ENCODE measurements around the gene CIDEB. TPM values are rescaled to one million over a fixed set of nuclear protein-coding genes. Genes with fewer than 3 reads are reported as not detected.

The CIDEB gene
- total RNA-seq, 1 donor from 2014 or later = 2.5 TPM

DNA sequence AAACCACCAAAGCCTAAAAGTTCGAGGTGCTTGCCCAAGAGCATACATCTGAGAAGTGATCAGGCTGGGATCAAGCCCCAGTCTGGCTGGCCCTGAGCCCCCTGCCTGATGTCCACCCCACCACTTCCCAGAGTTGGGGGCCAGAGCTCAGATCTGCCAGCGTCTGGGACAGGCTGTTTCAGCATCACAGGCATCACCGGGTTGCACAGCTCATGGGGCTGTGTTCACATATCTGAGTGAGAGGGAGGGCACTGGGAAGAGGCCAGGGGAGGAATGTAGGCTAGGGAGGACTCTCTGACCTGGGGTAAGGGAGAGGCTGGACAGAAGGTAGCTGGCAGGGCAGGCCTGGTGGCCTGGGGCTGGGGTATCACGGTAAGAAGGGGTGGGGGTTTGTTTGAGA is 50.8 kb downstream of the CIDEB start:
- no peak for DNase-seq (ENCODE audit: extremely low read depth, low read depth, low spot score)

DNA sequence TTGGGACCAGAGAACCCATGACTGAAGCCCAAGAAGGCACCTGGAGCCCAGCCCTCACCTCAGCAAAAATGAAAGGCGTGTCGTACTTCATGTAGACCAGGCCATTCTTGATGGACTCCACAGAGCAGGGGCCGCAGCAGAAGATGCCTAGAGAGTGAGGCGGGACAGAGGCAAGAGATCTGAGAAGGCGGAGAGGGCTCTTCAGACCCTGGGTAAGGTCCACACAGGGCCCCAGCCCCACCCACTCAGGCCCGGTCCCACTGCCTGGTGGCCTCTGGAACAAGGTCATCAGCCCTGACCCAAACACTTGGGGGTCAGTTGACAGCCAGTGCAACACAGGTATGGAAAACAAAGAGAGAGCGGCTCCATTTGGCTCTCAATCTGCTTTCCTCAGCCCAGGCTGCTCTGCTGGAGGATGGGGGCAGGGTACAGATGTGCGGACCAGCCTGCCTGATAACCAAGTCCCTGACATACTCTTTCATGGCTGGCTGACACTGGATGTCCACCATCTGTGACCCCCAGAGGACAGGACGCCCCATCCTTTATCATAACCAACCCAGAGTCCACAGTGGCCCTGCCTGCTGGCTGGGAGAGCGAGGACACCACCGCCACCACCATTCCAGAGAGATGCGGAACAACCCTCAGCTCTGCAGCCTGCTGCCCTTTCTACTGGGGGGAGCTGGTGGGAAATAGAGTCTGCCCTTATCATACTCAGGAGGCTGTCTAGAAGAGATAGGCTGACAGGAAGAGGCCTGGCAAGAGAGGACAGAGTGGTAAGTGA is 51.7 kb downstream of the CIDEB start:
- DNase-seq (ENCODE audit: extremely low read depth, low read depth, low spot score) = no peak

DNA sequence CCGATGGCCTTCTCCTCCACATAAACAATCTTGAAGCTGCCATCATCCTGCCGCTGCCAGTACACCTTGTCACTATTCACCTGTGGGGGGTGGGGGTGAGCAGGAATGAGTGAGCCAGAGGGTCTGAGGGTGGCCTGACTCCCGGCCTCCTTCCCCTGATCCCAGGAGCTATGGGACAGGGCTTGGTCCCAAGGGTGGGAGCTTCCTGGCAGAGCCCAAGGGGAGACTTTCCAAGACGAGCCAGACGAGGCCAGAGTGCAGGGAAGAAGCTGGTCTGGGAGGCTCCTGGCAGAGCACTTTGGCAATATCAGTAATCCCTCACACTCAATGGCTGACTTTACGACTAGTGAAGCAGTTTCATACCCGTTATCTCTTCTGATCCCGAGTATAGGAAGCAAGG is 52.3 kb downstream of the CIDEB start:
- DNase-seq (ENCODE audit: extremely low read depth, low read depth, low spot score) = no peak

Other genes with a start within 250 kb of the CIDEB start
- not detected in 2 replicates for gene CPNE6, start 236.4 kb downstream of the CIDEB start, total RNA-seq
- 6.4 and 11.4 TPM in 2 replicates for gene PCK2, start 213.7 kb downstream of the CIDEB start, total RNA-seq
- 36.4 and 57.0 TPM in 2 replicates for gene DCAF11, start 193.2 kb downstream of the CIDEB start, total RNA-seq
- gene NRL, start 193.0 kb downstream of the CIDEB start, total RNA-seq = 0.70 and 4.9 TPM in 2 replicates
- 0.29 TPM in 1 of 2 replicates, not detected in the other for gene FITM1, start 177.3 kb downstream of the CIDEB start, total RNA-seq
- 235 and 321 TPM in 2 replicates for gene PSME1, start 171.8 kb downstream of the CIDEB start, total RNA-seq
- 12.3 and 16.9 TPM in 2 replicates for gene EMC9, start 166.4 kb downstream of the CIDEB start, total RNA-seq
- gene PSME2, start 161.4 kb downstream of the CIDEB start, total RNA-seq = 101 and 165 TPM in 2 replicates
- gene RNF31, start 160.5 kb downstream of the CIDEB start, total RNA-seq = 42.1 and 77.5 TPM in 2 replicates
- gene IRF9, start 146.7 kb downstream of the CIDEB start, total RNA-seq = 45.4 and 73.1 TPM in 2 replicates
- gene REC8, start 135.9 kb downstream of the CIDEB start, total RNA-seq = 46.3 and 55.0 TPM in 2 replicates
- gene IPO4, start 119.2 kb downstream of the CIDEB start, total RNA-seq = 41.5 and 52.4 TPM in 2 replicates
- 77.2 and 94.9 TPM in 2 replicates for gene TM9SF1, start 112.5 kb downstream of the CIDEB start, total RNA-seq
- gene TSSK4, start 102.3 kb downstream of the CIDEB start, total RNA-seq = not detected in 2 replicates
- gene CHMP4A, start 94.5 kb downstream of the CIDEB start, total RNA-seq = 32.0 and 52.3 TPM in 2 replicates
- gene MDP1, start 91.9 kb downstream of the CIDEB start, total RNA-seq = 10.2 and 11.2 TPM in 2 replicates
- gene NEDD8, start 75.6 kb downstream of the CIDEB start, total RNA-seq = 226 and 248 TPM in 2 replicates
- gene GMPR2, start 75.0 kb downstream of the CIDEB start, total RNA-seq = 51.6 and 94.0 TPM in 2 replicates
- gene TINF2, start 65.4 kb downstream of the CIDEB start, total RNA-seq = 40.6 and 42.4 TPM in 2 replicates
- 0.64 and 2.5 TPM in 2 replicates for gene TGM1, start 44.8 kb downstream of the CIDEB start, total RNA-seq
- gene RABGGTA, start 36.4 kb downstream of the CIDEB start, total RNA-seq = 28.7 and 42.6 TPM in 2 replicates
- gene DHRS1, start 8.2 kb downstream of the CIDEB start, total RNA-seq = 18.0 and 36.1 TPM in 2 replicates
- gene NOP9, start 8.1 kb downstream of the CIDEB start, total RNA-seq = 19.3 and 25.6 TPM in 2 replicates
- 1.8 and 8.4 TPM in 2 replicates for gene LTB4R2, start 2.2 kb upstream of the CIDEB start, total RNA-seq
- gene LTB4R, start 3.5 kb upstream of the CIDEB start, total RNA-seq = 5.3 and 7.9 TPM in 2 replicates
- gene ADCY4, start 27.1 kb upstream of the CIDEB start, total RNA-seq = 63.3 and 115 TPM in 2 replicates
- 1.3 and 2.6 TPM in 2 replicates for gene RIPK3, start 32.0 kb upstream of the CIDEB start, total RNA-seq
- gene NFATC4, start 60.2 kb upstream of the CIDEB start, total RNA-seq = 24.3 and 42.5 TPM in 2 replicates
- 8.5 and 19.8 TPM in 2 replicates for gene NYNRIN, start 91.0 kb upstream of the CIDEB start, total RNA-seq
- gene CBLN3, start 121.7 kb upstream of the CIDEB start, total RNA-seq = 4.7 TPM in 2 replicates
- gene KHNYN, start 122.0 kb upstream of the CIDEB start, total RNA-seq = 39.8 and 57.6 TPM in 2 replicates
- gene SDR39U1, start 134.8 kb upstream of the CIDEB start, total RNA-seq = 21.2 and 25.4 TPM in 2 replicates
- gene CMA1, start 200.3 kb upstream of the CIDEB start, total RNA-seq = not detected in 2 replicates